Stimulated activated CD8-positive, alpha-beta memory T cell treated with anti-CD3 and anti-CD28 coated beads, Interleukin-12 subunit alpha, Interleukin-12 subunit beta, amount 100 ng/mL, for 1 hour (primary cell): ENCODE results near the gene NAT14.

Experiments used
- DNase-seq: peaks from one replicate; pipeline ENCODE4 v3.0.0-alpha.2; 2020; ENCODE audit warnings: low read depth

The NAT14 gene

GRCh38 chr19:55453511-55454260 lies 31.3 kb upstream of the NAT14 start:
- DNase-seq = no peak

- DNase-seq = no peak
Measured at GRCh38 chr19:55454787-55455243, 30.2 kb upstream of the NAT14 start.

GRCh38 chr19:55455576-55456235 lies 29.3 kb upstream of the NAT14 start:
- DNase-seq = no peak

- no peak for DNase-seq
Measured at GRCh38 chr19:55456347-55456746, 28.6 kb upstream of the NAT14 start.

GRCh38 chr19:55457683-55458457 lies 27.1 kb upstream of the NAT14 start:
- DNase-seq = no peak

GRCh38 chr19:55459551-55459949 lies 25.4 kb upstream of the NAT14 start:
- DNase-seq = no peak

GRCh38 chr19:55459950-55460657 lies 24.9 kb upstream of the NAT14 start:
- no peak for DNase-seq

GRCh38 chr19:55460670-55461258 lies 24.2 kb upstream of the NAT14 start:
- DNase-seq = no peak

- peak; percentile 100 for DNase-seq
Measured at GRCh38 chr19:55461259-55461973, 23.6 kb upstream of the NAT14 start, which contains the start of gene ISOC2. Gene ISOC2 (minus strand): TSS chr19:55461642. CDS start chr19:55456486, 5,156 bp downstream.

GRCh38 chr19:55461974-55462626 lies 22.9 kb upstream of the NAT14 start:
- no peak for DNase-seq

GRCh38 chr19:55462722-55463121 lies 22.3 kb upstream of the NAT14 start:
- DNase-seq = no peak

GRCh38 chr19:55463583-55464031 lies 21.4 kb upstream of the NAT14 start:
- DNase-seq = no peak

- no peak for DNase-seq
Measured at GRCh38 chr19:55464039-55464661, 20.8 kb upstream of the NAT14 start.

- no peak for DNase-seq
Measured at GRCh38 chr19:55464662-55465054, 20.3 kb upstream of the NAT14 start, which contains the start of gene C19orf85. Gene C19orf85 (minus strand): TSS chr19:55464751. CDS start chr19:55464554, 197 bp downstream.

- DNase-seq = no peak
Measured at GRCh38 chr19:55465460-55466240, 19.3 kb upstream of the NAT14 start.

GRCh38 chr19:55466241-55466614 lies 18.8 kb upstream of the NAT14 start:
- DNase-seq = no peak

- peak; percentile 40 for DNase-seq
Measured at GRCh38 chr19:55467236-55468053, 17.5 kb upstream of the NAT14 start.

GRCh38 chr19:55468054-55468393 lies 17.0 kb upstream of the NAT14 start:
- DNase-seq = no peak
